GM10266 (cell line): ENCODE data around the gene DAGLA.

Experiments used
- DNase-seq: peaks from one replicate; pipeline ENCODE4 v3.0.0; 2012; ENCODE audit errors: extremely low spot score
- CTCF ChIP-seq: IDR thresholded peaks from 2 replicates; pipeline ENCODE4 v1.5.1; 2012; ENCODE audit warnings: mild to moderate bottlenecking, low read depth; ENCODE audit not compliant: control insufficient read depth, insufficient read depth; ENCODE audit errors: missing control alignments

The DAGLA gene

GRCh38 chr11:61687420-61687819 is 7.2 kb downstream of the DAGLA start:
- TF ChIP-seq CTCF = no peak
- DNase-seq = no peak

- DNase-seq = no peak
- no peak for TF ChIP-seq CTCF
Measured at GRCh38 chr11:61688365-61689163, 8.4 kb downstream of the DAGLA start.

- no peak for DNase-seq
- no peak for TF ChIP-seq CTCF
Measured at GRCh38 chr11:61689164-61689496, 8.9 kb downstream of the DAGLA start.

- no peak for TF ChIP-seq CTCF
- DNase-seq = no peak
Measured at GRCh38 chr11:61690706-61691379, 10.7 kb downstream of the DAGLA start.

- TF ChIP-seq CTCF = no peak
- no peak for DNase-seq
Measured at GRCh38 chr11:61691380-61692156, 11.4 kb downstream of the DAGLA start.

- no peak for DNase-seq
- no peak for TF ChIP-seq CTCF
Measured at GRCh38 chr11:61693922-61694601, 13.9 kb downstream of the DAGLA start.
